ENCODE measurements around the gene HEATR3.

Gene HEATR3

GRCh38 chr16:50058091-50058771 lies 7.5 kb upstream of the HEATR3 start:
- DNase-seq, result no peak
- Histone ChIP-seq H3K27ac (no peak overlapping the region), H3K36me3 (replicated peaks) (no peaks in the 10 kb centered on the region), H3K4me3 (ENCODE audit: low read depth, low read length) (no peak overlapping the region), H3K27me3 (replicated peaks) (no peaks in the 10 kb centered on the region)
- in situ Hi-C loops (cut with HindIII; ENCODE audit: low pct_ligation_motif_present, low sequenced_read_pairs), result no loop called here
- TF ChIP-seq CTCF (IDR thresholded peaks at IDR 0.05; ENCODE audit: low read depth, low read length, missing control alignments), result no peak

- Histone ChIP-seq H3K27me3 (replicated peaks) (no peaks in the 10 kb centered on the region), H3K27ac (no peak overlapping the region), H3K36me3 (replicated peaks) (no peaks in the 10 kb centered on the region), H3K4me3 (ENCODE audit: low read depth, low read length) (no peak overlapping the region)
- in situ Hi-C loops (cut with HindIII; ENCODE audit: low pct_ligation_motif_present, low sequenced_read_pairs), result no loop called here
- TF ChIP-seq CTCF (IDR thresholded peaks at IDR 0.05; ENCODE audit: low read depth, low read length, missing control alignments), result no peak
- DNase-seq, result no peak
Observed at GRCh38 chr16:50059111-50059510, 6.7 kb upstream of the HEATR3 start.

- in situ Hi-C loops (cut with HindIII; ENCODE audit: low pct_ligation_motif_present, low sequenced_read_pairs), result no loop called here
- TF ChIP-seq CTCF (IDR thresholded peaks at IDR 0.05; ENCODE audit: low read depth, low read length, missing control alignments), result no peak
- Histone ChIP-seq H3K36me3 (replicated peaks) (no peaks in the 10 kb centered on the region), H3K27ac (no peak overlapping the region), H3K4me3 (ENCODE audit: low read depth, low read length) (no peak overlapping the region), H3K27me3 (replicated peaks) (no peaks in the 10 kb centered on the region)
- no peak for DNase-seq
Observed at GRCh38 chr16:50059669-50060068, 6.1 kb upstream of the HEATR3 start.

GRCh38 chr16:50061326-50061725 lies 4.4 kb upstream of the HEATR3 start:
- TF ChIP-seq CTCF (IDR thresholded peaks at IDR 0.05; ENCODE audit: low read depth, low read length, missing control alignments), result no peak
- DNase-seq, result no peak
- in situ Hi-C loops (cut with HindIII; ENCODE audit: low pct_ligation_motif_present, low sequenced_read_pairs), result no loop called here
- no peaks in the 10 kb centered on the region for H3K36me3 ChIP-seq (replicated peaks)
- no peaks in the 10 kb centered on the region for H3K27me3 ChIP-seq (replicated peaks)
- H3K4me3 ChIP-seq (ENCODE audit: low read depth, low read length), result no peak overlapping the region
- no peak overlapping the region for H3K27ac ChIP-seq

- in situ Hi-C loops (cut with HindIII; ENCODE audit: low pct_ligation_motif_present, low sequenced_read_pairs), result no loop called here
- Histone ChIP-seq H3K27me3 (replicated peaks) (no peaks in the 10 kb centered on the region), H3K36me3 (replicated peaks) (peaks cover 9% of the 10 kb centered on the region), H3K4me3 (ENCODE audit: low read depth, low read length) (peak overlapping the region; percentile 31), H3K27ac (no peak overlapping the region)
- TF ChIP-seq CTCF (IDR thresholded peaks at IDR 0.05; ENCODE audit: low read depth, low read length, missing control alignments), result no peak
- no peak for DNase-seq
Observed at GRCh38 chr16:50065241-50065623, 538 bp upstream of the HEATR3 start.

Measured in brain microvascular endothelial cell (primary cell).